Measurements from ENCODE around the gene SYTL3. TPM values are rescaled to one million over a fixed set of nuclear protein-coding genes. Genes with fewer than 3 reads are reported as not detected.

SYTL3 gene
- total RNA-seq, 1 experiment from 2014 or later, result 0.86 TPM

DNA sequence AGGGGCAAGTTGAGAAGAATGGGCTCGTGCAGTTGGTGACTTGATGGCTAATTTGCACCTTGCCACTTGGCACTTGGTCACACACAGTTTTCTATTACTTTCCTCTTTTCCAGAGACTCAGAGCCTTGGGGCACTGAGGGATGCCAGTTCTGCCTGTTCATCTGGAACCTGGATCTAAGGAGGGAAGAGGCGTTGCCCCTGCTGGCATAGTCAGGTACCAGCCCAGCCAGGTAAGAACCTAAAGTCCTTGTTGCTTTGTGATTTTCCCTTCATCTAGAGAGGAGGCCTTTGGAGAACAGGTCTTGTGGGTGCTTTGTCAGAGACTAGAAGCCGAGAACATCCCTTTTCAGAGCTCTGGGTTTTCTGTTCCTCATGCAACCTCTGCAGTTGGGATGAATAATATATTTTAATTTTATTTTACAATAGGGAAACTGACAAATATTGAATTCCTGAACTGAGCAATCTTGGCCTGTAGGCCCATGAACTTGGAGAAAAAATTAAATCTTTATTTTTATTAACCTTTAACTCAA lies 11.4 kb downstream of the SYTL3 start:
- no peak for DNase-seq
- intact Hi-C loops (cut with micrococcal nuclease; ENCODE audit: unreplicated experiment), result no loop called here
- BruUV-seq (replicated peaks), result no TSS peak
- Mint-ChIP-seq H3K4me1 (ENCODE audit: low read depth, unreplicated experiment) (peaks cover 2% of the 10 kb centered on the region), H3K27me3 (ENCODE audit: insufficient read depth, unreplicated experiment) (no peaks in the 10 kb centered on the region), H3K9me3 (ENCODE audit: unreplicated experiment) (no peaks in the 10 kb centered on the region), H3K36me3 (ENCODE audit: insufficient read depth, unreplicated experiment) (no peaks in the 10 kb centered on the region), H3K4me3 (ENCODE audit: unreplicated experiment) (no peak overlapping the region), H3K27ac (ENCODE audit: unreplicated experiment) (no peak overlapping the region)
- H3K36me3 ChIP-seq (ENCODE audit: control insufficient read depth, insufficient read depth, low read length), result no peaks in the 10 kb centered on the region
- 0 out of 2 replicates have a peak, but pooled peaks cover 3% of the 10 kb centered on the region for H3K4me1 ChIP-seq
- H3K9me3 ChIP-seq, result no peaks in the 10 kb centered on the region
- TF ChIP-seq, protein P1, sequence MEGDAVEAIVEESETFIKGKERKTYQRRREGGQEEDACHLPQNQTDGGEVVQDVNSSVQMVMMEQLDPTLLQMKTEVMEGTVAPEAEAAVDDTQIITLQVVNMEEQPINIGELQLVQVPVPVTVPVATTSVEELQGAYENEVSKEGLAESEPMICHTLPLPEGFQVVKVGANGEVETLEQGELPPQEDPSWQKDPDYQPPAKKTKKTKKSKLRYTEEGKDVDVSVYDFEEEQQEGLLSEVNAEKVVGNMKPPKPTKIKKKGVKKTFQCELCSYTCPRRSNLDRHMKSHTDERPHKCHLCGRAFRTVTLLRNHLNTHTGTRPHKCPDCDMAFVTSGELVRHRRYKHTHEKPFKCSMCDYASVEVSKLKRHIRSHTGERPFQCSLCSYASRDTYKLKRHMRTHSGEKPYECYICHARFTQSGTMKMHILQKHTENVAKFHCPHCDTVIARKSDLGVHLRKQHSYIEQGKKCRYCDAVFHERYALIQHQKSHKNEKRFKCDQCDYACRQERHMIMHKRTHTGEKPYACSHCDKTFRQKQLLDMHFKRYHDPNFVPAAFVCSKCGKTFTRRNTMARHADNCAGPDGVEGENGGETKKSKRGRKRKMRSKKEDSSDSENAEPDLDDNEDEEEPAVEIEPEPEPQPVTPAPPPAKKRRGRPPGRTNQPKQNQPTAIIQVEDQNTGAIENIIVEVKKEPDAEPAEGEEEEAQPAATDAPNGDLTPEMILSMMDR (IDR thresholded peaks at IDR 0.05; ENCODE audit: insufficient read depth in 1 of 2, low read depth in 1 of 2, low read length in 1 of 2, severe bottlenecking in 1 of 2, unreplicated experiment in 1 of 2), result no peak
- no peaks in the 10 kb centered on the region for H3K27me3 ChIP-seq (replicated peaks; ENCODE audit: control insufficient read depth, insufficient read depth, low read length)
- ChIA-PET POLR2A (no interaction called here), CTCF (no interaction called here)
- H3K4me3 ChIP-seq (ENCODE audit: low read depth, low read length), result no peak overlapping the region

DNA sequence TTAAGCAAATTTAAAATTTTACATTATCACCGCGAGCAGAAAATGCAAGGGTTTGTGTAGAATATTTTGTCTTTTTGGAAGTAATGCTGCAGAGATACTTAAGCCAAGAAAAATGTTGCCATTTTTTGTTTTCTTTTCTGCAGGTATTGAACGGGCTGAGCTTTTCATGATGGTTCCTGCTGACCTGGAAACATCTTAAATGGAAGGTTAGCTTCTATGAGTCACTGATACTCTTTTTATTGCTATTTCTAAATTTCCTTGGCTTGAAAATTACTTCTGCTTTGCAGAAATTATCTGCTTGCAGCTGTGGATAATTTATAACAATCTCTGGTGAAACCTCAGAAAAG lies 12.7 kb downstream of the SYTL3 start:
- POLR2A ChIA-PET, result no interaction called here
- no peak overlapping the region for H3K4me3 Mint-ChIP-seq (ENCODE audit: unreplicated experiment)
- H3K4me1 Mint-ChIP-seq (ENCODE audit: low read depth, unreplicated experiment), result no peaks in the 10 kb centered on the region
- no peaks in the 10 kb centered on the region for H3K9me3 Mint-ChIP-seq (ENCODE audit: unreplicated experiment)
- no peak overlapping the region for H3K27ac Mint-ChIP-seq (ENCODE audit: unreplicated experiment)
- H3K9me3 ChIP-seq, result no peaks in the 10 kb centered on the region
- intact Hi-C loops (cut with micrococcal nuclease; ENCODE audit: unreplicated experiment), result no loop called here
- H3K4me3 ChIP-seq (ENCODE audit: low read depth, low read length), result no peak overlapping the region
- H3K27me3 ChIP-seq (replicated peaks; ENCODE audit: control insufficient read depth, insufficient read depth, low read length), result no peaks in the 10 kb centered on the region; the same call in 1 of the 2 replicates
- TF ChIP-seq, protein P1 (IDR thresholded peaks at IDR 0.05; ENCODE audit: insufficient read depth in 1 of 2, low read depth in 1 of 2, low read length in 1 of 2, severe bottlenecking in 1 of 2, unreplicated experiment in 1 of 2), result no peak
- peaks cover 5% of the 10 kb centered on the region for H3K36me3 Mint-ChIP-seq (ENCODE audit: insufficient read depth, unreplicated experiment)
- no peak for DNase-seq
- CTCF ChIA-PET, result no interaction called here
- no peaks in the 10 kb centered on the region for H3K27me3 Mint-ChIP-seq (ENCODE audit: insufficient read depth, unreplicated experiment)
- no peaks in the 10 kb centered on the region for H3K36me3 ChIP-seq (ENCODE audit: control insufficient read depth, insufficient read depth, low read length)
- BruUV-seq (replicated peaks), result no TSS peak
- 0 out of 2 replicates have a peak, but pooled peaks cover 3% of the 10 kb centered on the region for H3K4me1 ChIP-seq

DNA sequence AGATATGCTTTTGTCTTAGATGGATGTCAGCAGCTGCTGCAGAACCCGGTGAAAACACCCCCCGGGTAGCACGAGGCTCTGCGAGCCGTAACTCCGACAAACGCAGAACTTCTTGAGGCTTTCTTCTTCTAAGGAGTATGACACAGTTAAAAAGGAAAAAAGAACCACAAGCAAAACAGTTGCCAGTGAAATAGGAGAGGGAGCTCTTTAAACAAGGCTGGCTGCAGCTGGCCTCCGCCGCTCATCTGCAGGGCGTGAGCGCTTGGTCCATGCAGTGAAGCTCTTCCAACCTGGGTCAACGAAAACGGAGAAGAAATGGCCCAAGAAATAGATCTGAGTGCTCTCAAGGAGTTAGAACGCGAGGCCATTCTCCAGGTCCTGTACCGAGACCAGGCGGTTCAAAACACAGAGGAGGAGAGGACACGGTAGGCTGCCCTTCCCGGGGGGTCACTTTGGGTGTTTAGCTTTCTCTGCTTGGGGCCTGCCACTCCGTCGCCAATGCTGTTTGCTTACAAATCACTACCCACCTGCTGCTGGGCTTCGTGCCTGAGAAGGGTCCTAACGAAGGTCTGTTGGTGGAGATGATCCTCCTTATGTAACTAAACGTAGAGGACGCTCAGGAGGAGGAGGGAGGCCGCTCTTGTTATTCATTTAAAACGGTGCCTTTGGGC lies 13.2 kb downstream of the SYTL3 start:
- BruUV-seq (replicated peaks), result no TSS peak
- TF ChIP-seq, protein P1 (IDR thresholded peaks at IDR 0.05; ENCODE audit: insufficient read depth in 1 of 2, low read depth in 1 of 2, low read length in 1 of 2, severe bottlenecking in 1 of 2, unreplicated experiment in 1 of 2), result no peak
- 0 out of 2 replicates have a peak, but pooled peaks cover 3% of the 10 kb centered on the region for H3K4me1 ChIP-seq
- DNase-seq, result no peak
- Mint-ChIP-seq H3K27ac (ENCODE audit: unreplicated experiment) (no peak overlapping the region), H3K27me3 (ENCODE audit: insufficient read depth, unreplicated experiment) (no peaks in the 10 kb centered on the region), H3K4me1 (ENCODE audit: low read depth, unreplicated experiment) (no peaks in the 10 kb centered on the region), H3K4me3 (ENCODE audit: unreplicated experiment) (no peak overlapping the region), H3K9me3 (ENCODE audit: unreplicated experiment) (no peaks in the 10 kb centered on the region), H3K36me3 (ENCODE audit: insufficient read depth, unreplicated experiment) (peaks cover 5% of the 10 kb centered on the region)
- no peak overlapping the region for H3K4me3 ChIP-seq (ENCODE audit: low read depth, low read length)
- H3K27me3 ChIP-seq (replicated peaks; ENCODE audit: control insufficient read depth, insufficient read depth, low read length), result no peaks in the 10 kb centered on the region; the same call in 1 of the 2 replicates
- no peaks in the 10 kb centered on the region for H3K9me3 ChIP-seq
- no peaks in the 10 kb centered on the region for H3K36me3 ChIP-seq (ENCODE audit: control insufficient read depth, insufficient read depth, low read length)
- ChIA-PET POLR2A (no interaction called here), CTCF (interaction anchor here (0.6 to 1.1 kb wide), 2 partner anchors 28 to 40 kb away, joined by 3 to 6 read pairs; no protein-coding TSS in a partner anchor)
- intact Hi-C loops (cut with micrococcal nuclease; ENCODE audit: unreplicated experiment), result no loop called here

Data from Caco-2 (cell line).